ENCODE results near the gene ATG12.

DNA sequence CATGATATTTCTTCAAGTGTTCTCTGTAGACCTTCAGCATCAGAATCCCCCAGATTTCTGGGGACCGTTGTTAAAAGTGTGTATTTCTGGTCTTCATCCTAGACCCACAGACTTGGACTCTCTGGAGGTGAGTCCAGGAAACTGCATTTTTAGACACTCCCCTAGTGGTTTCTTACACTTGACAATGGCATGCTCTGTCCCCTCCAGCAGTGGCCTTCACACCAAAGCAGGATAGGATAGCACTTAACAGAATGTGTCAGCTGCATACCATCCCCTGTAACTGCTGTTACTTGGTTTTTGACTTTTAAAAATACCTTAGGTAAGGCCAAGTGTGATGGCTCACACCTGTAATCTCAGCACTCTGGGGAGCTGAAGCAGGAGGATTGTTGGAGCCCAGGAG lies 45.7 kb downstream of the ATG12 start:
- TF ChIP-seq, protein P1, sequence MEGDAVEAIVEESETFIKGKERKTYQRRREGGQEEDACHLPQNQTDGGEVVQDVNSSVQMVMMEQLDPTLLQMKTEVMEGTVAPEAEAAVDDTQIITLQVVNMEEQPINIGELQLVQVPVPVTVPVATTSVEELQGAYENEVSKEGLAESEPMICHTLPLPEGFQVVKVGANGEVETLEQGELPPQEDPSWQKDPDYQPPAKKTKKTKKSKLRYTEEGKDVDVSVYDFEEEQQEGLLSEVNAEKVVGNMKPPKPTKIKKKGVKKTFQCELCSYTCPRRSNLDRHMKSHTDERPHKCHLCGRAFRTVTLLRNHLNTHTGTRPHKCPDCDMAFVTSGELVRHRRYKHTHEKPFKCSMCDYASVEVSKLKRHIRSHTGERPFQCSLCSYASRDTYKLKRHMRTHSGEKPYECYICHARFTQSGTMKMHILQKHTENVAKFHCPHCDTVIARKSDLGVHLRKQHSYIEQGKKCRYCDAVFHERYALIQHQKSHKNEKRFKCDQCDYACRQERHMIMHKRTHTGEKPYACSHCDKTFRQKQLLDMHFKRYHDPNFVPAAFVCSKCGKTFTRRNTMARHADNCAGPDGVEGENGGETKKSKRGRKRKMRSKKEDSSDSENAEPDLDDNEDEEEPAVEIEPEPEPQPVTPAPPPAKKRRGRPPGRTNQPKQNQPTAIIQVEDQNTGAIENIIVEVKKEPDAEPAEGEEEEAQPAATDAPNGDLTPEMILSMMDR (IDR thresholded peaks at IDR 0.05) = no peak
- no peak for TF ChIP-seq POLR2A (IDR thresholded peaks at IDR 0.05)

Data from uterus (tissue), 2 donors.